Choroid plexus epithelial cell (primary cell): ENCODE measurements around the gene MEAF6.
"Not testable (repeated sequence)": the region's sequence is repeated elsewhere in the genome, so short reads cannot be mapped to it uniquely, and the experiment has no call there.

Source experiments
- DNase-seq: peaks from one replicate; pipeline ENCODE4 v3.0.0-alpha.2; 2010; ENCODE audit warnings: low read depth
- H3K4me3 ChIP-seq: 2 replicates; pipeline ENCODE4 v1.5.1; 2011; ENCODE audit warnings: low read depth, mild to moderate bottlenecking, control low read depth, low read length, moderate library complexity
- CTCF ChIP-seq: conservative IDR thresholded peaks from 2 replicates; pipeline ENCODE4 v1.5.1; 2011; ENCODE audit warnings: low read depth, mild to moderate bottlenecking, control low read depth, inconsistent platforms, low read length, moderate library complexity

MEAF6 gene

DNA sequence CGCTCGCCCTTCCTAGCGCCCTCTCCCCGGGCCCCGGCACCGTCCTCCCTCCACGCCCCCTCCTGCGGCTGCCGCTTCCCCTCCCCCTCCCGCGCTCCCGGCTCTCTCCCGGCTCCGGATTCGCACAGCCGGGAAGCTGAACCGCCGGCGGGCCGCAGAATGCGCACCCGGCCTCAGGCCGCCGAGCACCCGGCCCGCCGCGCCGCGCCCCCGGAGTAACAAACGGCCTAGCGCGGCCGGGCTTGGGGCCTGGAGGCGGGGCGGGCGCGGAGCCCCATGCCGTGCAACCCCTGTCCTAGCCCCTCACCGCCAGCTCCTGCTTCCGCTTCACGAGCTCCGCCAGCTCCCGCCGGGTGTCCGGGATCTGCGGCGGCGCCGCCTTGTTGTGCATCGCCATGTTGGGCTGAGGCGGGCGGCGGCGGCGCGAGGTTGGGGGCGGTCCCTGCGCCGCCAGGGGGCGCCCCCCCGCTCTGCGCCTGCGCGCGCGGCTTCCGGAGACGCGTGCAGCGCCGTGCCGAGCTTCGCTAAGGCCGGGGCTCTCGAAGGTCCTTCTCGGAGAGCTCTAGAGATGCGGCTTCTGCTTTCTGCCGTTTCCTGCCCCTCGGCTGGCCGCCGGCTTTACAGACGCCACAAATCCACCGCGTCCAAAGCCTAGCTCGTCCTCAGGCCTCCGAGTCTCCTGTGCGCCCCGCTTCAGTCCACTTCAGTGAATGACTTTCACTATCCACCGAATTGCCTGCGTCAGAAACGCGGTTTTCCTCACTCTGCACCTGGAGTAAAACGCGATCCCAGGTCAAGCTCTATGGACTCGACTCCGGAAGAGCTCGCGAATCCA lies at the start of gene MEAF6:
Gene MEAF6, minus strand, starts transcription at position 417 of the 835 bp plus-strand sequence. Its CDS starts 20 bp downstream, at position 397.
- peak; percentile 27 for TF ChIP-seq CTCF
- H3K4me3 ChIP-seq, result peak within 1 kb of the TSS; percentile 84
- DNase-seq, result peak; percentile 84

GRCh38 chr1:37562984-37563383 lies 48.4 kb upstream of the MEAF6 start:
- H3K4me3 ChIP-seq, result no peak overlapping the region
- no peak for DNase-seq
- TF ChIP-seq CTCF, result no peak

DNA sequence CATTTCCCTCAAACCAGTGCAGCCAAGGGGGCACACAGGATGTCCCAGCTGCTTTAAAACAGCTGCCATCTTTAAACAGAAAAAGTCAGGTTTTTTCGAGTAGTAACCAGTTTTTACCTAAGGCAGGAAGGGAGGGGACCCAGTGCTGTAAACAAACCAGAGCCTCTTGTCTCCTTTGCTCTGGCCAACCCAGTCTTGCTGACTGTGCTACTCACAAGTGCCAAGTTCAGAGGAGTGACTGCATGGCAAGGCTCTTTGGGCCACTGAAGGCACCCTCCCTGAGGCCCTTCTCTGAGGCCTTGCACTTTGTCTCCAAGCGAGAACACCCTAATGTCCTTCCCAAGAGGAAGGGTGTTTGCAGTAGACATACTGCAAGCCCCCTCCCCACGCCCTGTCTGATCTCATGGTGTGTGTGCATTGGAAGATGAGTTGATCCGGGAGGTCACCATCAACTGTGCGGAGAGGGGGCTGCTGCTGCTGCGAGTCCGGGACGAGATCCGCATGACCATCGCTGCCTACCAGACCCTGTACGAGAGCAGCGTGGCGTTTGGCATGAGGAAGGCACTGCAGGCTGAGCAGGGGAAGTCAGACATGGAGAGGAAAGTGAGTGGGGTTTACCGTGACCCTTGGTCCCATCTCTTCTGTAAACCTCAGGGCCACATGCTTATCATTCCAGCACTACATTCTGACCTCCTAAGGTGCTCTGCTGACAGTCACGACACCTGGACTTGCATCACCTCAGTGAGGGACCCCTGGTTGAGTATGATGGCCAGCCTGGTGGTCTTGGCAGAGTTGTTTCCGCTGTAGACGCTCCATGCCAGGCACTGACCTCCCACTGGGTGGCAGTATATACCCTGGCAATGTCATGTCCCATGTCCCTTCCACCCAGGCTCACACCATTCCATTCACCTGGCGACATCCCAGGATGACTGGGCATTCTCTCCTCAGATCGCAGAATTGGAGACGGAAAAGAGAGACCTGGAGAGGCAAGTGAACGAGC lies 46.9 kb upstream of the MEAF6 start:
- H3K4me3 ChIP-seq, result no peak overlapping the region
- TF ChIP-seq CTCF, result peak; percentile 60
- DNase-seq, result peak; percentile 27

DNA sequence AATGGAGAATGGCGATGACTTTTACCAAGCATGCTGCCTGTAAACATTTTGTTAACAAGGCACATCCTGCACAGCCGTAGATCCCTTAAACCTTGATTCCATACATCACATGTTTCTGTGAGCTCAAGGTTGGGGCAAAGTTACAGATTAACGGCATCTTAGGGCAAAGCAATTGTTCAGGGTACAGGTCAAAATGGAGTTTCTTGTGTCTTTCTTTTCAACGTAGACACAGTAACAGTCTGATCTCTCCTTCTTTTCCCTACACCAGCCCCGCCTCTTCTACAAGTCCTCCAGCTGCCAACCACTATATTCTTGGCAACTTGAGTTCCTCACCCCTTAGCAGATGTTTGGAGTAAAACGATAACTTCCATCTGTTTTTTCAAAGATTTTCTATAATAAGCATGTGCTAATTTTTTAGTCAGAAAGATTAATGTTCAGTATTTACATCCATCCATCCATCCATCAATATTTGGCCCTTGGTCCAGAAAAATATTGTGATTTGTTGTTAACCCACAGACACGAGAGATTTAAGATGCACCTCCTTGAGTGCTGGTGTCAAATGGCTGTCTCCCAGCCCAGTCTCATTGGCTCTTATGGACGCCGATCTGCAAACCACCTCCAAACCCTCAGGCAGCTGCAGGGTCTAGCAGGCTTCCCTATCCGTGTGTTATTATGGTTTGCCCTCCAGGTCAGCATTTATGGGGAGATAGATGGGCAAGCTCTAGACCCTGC lies 46.0 kb upstream of the MEAF6 start:
- TF ChIP-seq CTCF, result no peak
- no peak for DNase-seq
- no peak overlapping the region for H3K4me3 ChIP-seq

GRCh38 chr1:37559957-37560379 lies 45.4 kb upstream of the MEAF6 start:
- not testable (repeated sequence) for H3K4me3 ChIP-seq, DNase-seq

GRCh38 chr1:37559080-37559479 lies 44.5 kb upstream of the MEAF6 start:
- no peak for DNase-seq
- TF ChIP-seq CTCF, result no peak
- H3K4me3 ChIP-seq, result no peak overlapping the region
